BLaER1 treated with 17β-estradiol and CSF1 and Interleukin-3, amounts not matched to agents 10 nM and 100 nM (cell line): Measurements from ENCODE around the gene GALNT12.
A peak's percentile ranks its signal among the peaks of the same experiment; 100 is the strongest.

Experiments
- H3K27ac ChIP-seq, 11 experiments: shearing (Covaris generic); formaldehyde crosslinking; 2 replicates each; pipeline ENCODE4 v1.8.1; 2022
- H3K27me3 ChIP-seq, 11 experiments: shearing (Covaris generic); formaldehyde crosslinking; 2 replicates each; pipeline ENCODE4 v1.8.1; 2022
- H3K36me3 ChIP-seq, 11 experiments: shearing (Covaris generic); formaldehyde crosslinking; 2 replicates each; pipeline ENCODE4 v1.8.1; 2022
- H3K4me1 ChIP-seq, 10 experiments: shearing (Covaris generic); formaldehyde crosslinking; 2 replicates each; pipeline ENCODE4 v1.8.1; 2022
- H3K4me2 ChIP-seq, 11 experiments: shearing (Covaris generic); formaldehyde crosslinking; 2 replicates each; pipeline ENCODE4 v1.8.1; 2022
- H3K4me3 ChIP-seq, 10 experiments: shearing (Covaris generic); formaldehyde crosslinking; 2 replicates each; pipeline ENCODE4 v1.8.1; 2022
- H3K9ac ChIP-seq, 11 experiments: shearing (Covaris generic); formaldehyde crosslinking; 2 replicates each; pipeline ENCODE4 v1.8.1; 2022
- H3K9me3 ChIP-seq, 11 experiments: shearing (Covaris generic); formaldehyde crosslinking; replicated peaks in 1 of 11; 2 replicates each; pipeline ENCODE4 v1.8.1; 2022
- H4K20me1 ChIP-seq, 11 experiments: shearing (Covaris generic); formaldehyde crosslinking; 2 replicates each; pipeline ENCODE4 v1.8.1; 2022
- Cebpa-rat ChIP-seq, 11 experiments: shearing (Covaris generic); IDR thresholded peaks; 2 replicates each; pipeline ENCODE4 v1.8.1; 2022

Gene GALNT12

GRCh38 chr9:98795295-98795955 lies 12.0 kb upstream of the GALNT12 start:
- Histone ChIP-seq H4K20me1 (peaks cover 0 to 46% (median 34%) of the 10 kb centered on the region in 11 experiments; a peak in 17 of 22 replicates), H3K27me3 (no peaks in the 10 kb centered on the region), H3K4me1 (peaks cover 25 to 56% (median 51%) of the 10 kb centered on the region in 10 experiments), H3K9me3 (peaks cover 10 to 22% (median 16%) of the 10 kb centered on the region in 11 experiments; a peak in 20 of 22 replicates), H3K4me3 (peak overlapping the region; percentile 77 to 94 (median 87)), H3K4me2 (peak overlapping the region; percentile 84 to 98 (median 93)), H3K36me3 (peaks cover 0 to 5% (median 4%) of the 10 kb centered on the region in 11 experiments; a peak in 11 of 22 replicates), H3K27ac (peak overlapping the region in 9 of 11 experiments; percentile 73 to 87 (median 85); a peak in 16 of 22 replicates), H3K9ac (peak overlapping the region; percentile 76 to 92 (median 88))
- no peak for TF ChIP-seq Cebpa-rat (IDR thresholded peaks at IDR 0.05)

GRCh38 chr9:98795970-98796363 lies 11.5 kb upstream of the GALNT12 start:
- Histone ChIP-seq H4K20me1 (peaks cover 0 to 41% (median 29%) of the 10 kb centered on the region in 11 experiments; a peak in 15 of 22 replicates), H3K4me2 (peak overlapping the region; percentile 84 to 98 (median 93)), H3K9me3 (peaks cover 10 to 22% (median 16%) of the 10 kb centered on the region in 11 experiments; a peak in 20 of 22 replicates), H3K27ac (peak overlapping the region in 10 of 11 experiments; percentile 68 to 87 (median 85); a peak in 21 of 22 replicates), H3K36me3 (no peaks in the 10 kb centered on the region; a peak in 2 of 22 replicates), H3K4me3 (peak overlapping the region; percentile 77 to 94 (median 87)), H3K27me3 (no peaks in the 10 kb centered on the region), H3K4me1 (peaks cover 23 to 52% (median 47%) of the 10 kb centered on the region in 10 experiments), H3K9ac (peak overlapping the region; percentile 76 to 92 (median 88))
- TF ChIP-seq Cebpa-rat (IDR thresholded peaks at IDR 0.05) = no peak

- H3K9ac ChIP-seq = peak within 1 kb of the TSS; percentile 76 to 92 (median 88)
- peak within 1 kb of the TSS; percentile 52 to 87 (median 85); a peak in 21 of 22 replicates for H3K27ac ChIP-seq
These were observed 10.9 kb upstream of the GALNT12 start, which contains the start of gene ANKS6 for GRCh38 chr9:98796364-98797101. ANKS6 (minus strand) TSS chr9:98796555; CDS start chr9:98796491, 64 bp downstream.

GRCh38 chr9:98797491-98797890 lies 10.0 kb upstream of the GALNT12 start:
- TF ChIP-seq Cebpa-rat (IDR thresholded peaks at IDR 0.05) = no peak
- peaks cover 15 to 43% (median 34%) of the 10 kb centered on the region in 10 experiments for H3K4me1 ChIP-seq
- peaks cover 10 to 22% (median 16%) of the 10 kb centered on the region in 11 experiments; a peak in 20 of 22 replicates for H3K9me3 ChIP-seq
- H4K20me1 ChIP-seq = peaks cover 0 to 25% (median 17%) of the 10 kb centered on the region in 11 experiments; a peak in 12 of 22 replicates
- H3K9ac ChIP-seq = no peak overlapping the region
- no peaks in the 10 kb centered on the region for H3K27me3 ChIP-seq
- H3K27ac ChIP-seq = no peak overlapping the region
- no peak overlapping the region for H3K4me3 ChIP-seq
- no peak overlapping the region for H3K4me2 ChIP-seq
- no peaks in the 10 kb centered on the region for H3K36me3 ChIP-seq

More at GRCh38 chr9:98796364-98797101, 10.9 kb upstream of the GALNT12 start, which contains the start of gene ANKS6:
- no peaks in the 10 kb centered on the region for H3K36me3 ChIP-seq
- no peak for TF ChIP-seq Cebpa-rat (IDR thresholded peaks at IDR 0.05)
- peak within 1 kb of the TSS; percentile 84 to 98 (median 93) for H3K4me2 ChIP-seq
- H3K9me3 ChIP-seq = peaks cover 10 to 22% (median 16%) of the 10 kb centered on the region in 11 experiments; a peak in 20 of 22 replicates
- peaks cover 0 to 35% (median 26%) of the 10 kb centered on the region in 11 experiments; a peak in 14 of 22 replicates for H4K20me1 ChIP-seq
- H3K4me1 ChIP-seq = peaks cover 19 to 48% (median 42%) of the 10 kb centered on the region in 10 experiments
- H3K4me3 ChIP-seq = peak within 1 kb of the TSS; percentile 77 to 94 (median 87)
- H3K27me3 ChIP-seq = no peaks in the 10 kb centered on the region

GRCh38 chr9:98798254-98798653 lies 9.2 kb upstream of the GALNT12 start:
- H3K27me3 ChIP-seq = no peaks in the 10 kb centered on the region
- peaks cover 0 to 18% (median 13%) of the 10 kb centered on the region in 11 experiments; a peak in 10 of 22 replicates for H4K20me1 ChIP-seq
- no peak overlapping the region for H3K4me3 ChIP-seq
- peaks cover 10 to 22% (median 16%) of the 10 kb centered on the region in 11 experiments; a peak in 20 of 22 replicates for H3K9me3 ChIP-seq
- no peak overlapping the region for H3K4me2 ChIP-seq
- no peak overlapping the region for H3K9ac ChIP-seq
- no peaks in the 10 kb centered on the region for H3K36me3 ChIP-seq
- no peak overlapping the region for H3K27ac ChIP-seq
- no peak for TF ChIP-seq Cebpa-rat (IDR thresholded peaks at IDR 0.05)
- H3K4me1 ChIP-seq = peaks cover 10 to 37% (median 27%) of the 10 kb centered on the region in 10 experiments

- H3K27ac ChIP-seq = no peak overlapping the region
- no peak overlapping the region for H3K9ac ChIP-seq
These were observed 5.9 kb upstream of the GALNT12 start for GRCh38 chr9:98801561-98801960.

GRCh38 chr9:98801969-98802371 lies 5.5 kb upstream of the GALNT12 start:
- TF ChIP-seq Cebpa-rat (IDR thresholded peaks at IDR 0.05) = no peak
- H3K4me2 ChIP-seq = peak overlapping the region in 3 of 11 experiments; percentile 16 to 39 (median 33); a peak in 6 of 22 replicates
- no peaks in the 10 kb centered on the region for H4K20me1 ChIP-seq
- no peak overlapping the region for H3K9ac ChIP-seq
- no peaks in the 10 kb centered on the region for H3K36me3 ChIP-seq
- peaks cover 4 to 14% (median 10%) of the 10 kb centered on the region in 10 experiments; a peak in 16 of 20 replicates for H3K4me1 ChIP-seq
- H3K27ac ChIP-seq = no peak overlapping the region
- H3K27me3 ChIP-seq = peaks cover 0 to 3% (median 0%) of the 10 kb centered on the region in 11 experiments; a peak in 1 of 22 replicates
- peaks cover 10 to 22% (median 16%) of the 10 kb centered on the region in 11 experiments; a peak in 20 of 22 replicates for H3K9me3 ChIP-seq
- no peak overlapping the region for H3K4me3 ChIP-seq

More at GRCh38 chr9:98801561-98801960, 5.9 kb upstream of the GALNT12 start:
- Histone ChIP-seq H3K27me3 (no peaks in the 10 kb centered on the region), H3K4me3 (no peak overlapping the region), H3K4me2 (peak overlapping the region in 3 of 11 experiments; percentile 16 to 39 (median 33); a peak in 5 of 22 replicates), H3K36me3 (no peaks in the 10 kb centered on the region), H4K20me1 (no peaks in the 10 kb centered on the region), H3K4me1 (peaks cover 0 to 14% (median 11%) of the 10 kb centered on the region in 10 experiments; a peak in 14 of 20 replicates), H3K9me3 (peaks cover 10 to 22% (median 16%) of the 10 kb centered on the region in 11 experiments; a peak in 20 of 22 replicates)
- TF ChIP-seq Cebpa-rat (IDR thresholded peaks at IDR 0.05) = no peak

- no peak overlapping the region for H3K27ac ChIP-seq
- no peak overlapping the region for H3K4me2 ChIP-seq
- TF ChIP-seq Cebpa-rat (IDR thresholded peaks at IDR 0.05) = no peak
- peaks cover 0 to 6% (median 2%) of the 10 kb centered on the region in 11 experiments; a peak in 5 of 22 replicates for H3K9me3 ChIP-seq
- H3K4me1 ChIP-seq = peaks cover 16 to 28% (median 23%) of the 10 kb centered on the region in 10 experiments
- no peak overlapping the region for H3K9ac ChIP-seq
- H4K20me1 ChIP-seq = peaks cover 0 to 8% (median 0%) of the 10 kb centered on the region in 11 experiments; a peak in 2 of 22 replicates
- peaks cover 11 to 23% (median 15%) of the 10 kb centered on the region in 11 experiments; a peak in 21 of 22 replicates for H3K27me3 ChIP-seq
- H3K36me3 ChIP-seq = no peaks in the 10 kb centered on the region
- no peak overlapping the region for H3K4me3 ChIP-seq
These were observed 3.4 kb upstream of the GALNT12 start for GRCh38 chr9:98804083-98804482.
